ENCODE results near the gene SUGCT.

SUGCT gene

DNA sequence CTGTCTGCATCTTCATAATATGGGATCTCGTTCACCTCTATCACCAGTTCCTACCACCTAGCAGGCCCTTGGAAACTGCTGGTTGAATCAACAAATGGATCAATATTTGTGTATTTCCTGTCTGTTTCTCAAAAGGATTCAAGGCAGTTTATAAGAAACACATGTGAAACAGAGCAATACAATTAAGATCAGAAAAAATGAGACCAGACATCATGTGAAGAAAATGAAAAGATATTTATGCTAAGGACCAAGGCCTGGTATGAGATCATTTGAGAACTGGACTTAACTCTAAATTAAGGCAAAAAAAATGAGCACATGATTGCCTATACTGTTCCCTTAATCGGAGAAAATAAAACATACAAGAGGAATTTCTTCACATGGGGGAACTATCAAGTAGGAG, 589.0 kb downstream of the SUGCT start:
- no peak for DNase-seq (ENCODE audit: low read depth)
- in situ Hi-C loops (cut with HindIII; ENCODE audit: low sequenced_read_pairs): no loop called here
- H3K4me3 ChIP-seq (ENCODE audit: low read depth, low read length): no peak overlapping the region
- TF ChIP-seq, protein P1, sequence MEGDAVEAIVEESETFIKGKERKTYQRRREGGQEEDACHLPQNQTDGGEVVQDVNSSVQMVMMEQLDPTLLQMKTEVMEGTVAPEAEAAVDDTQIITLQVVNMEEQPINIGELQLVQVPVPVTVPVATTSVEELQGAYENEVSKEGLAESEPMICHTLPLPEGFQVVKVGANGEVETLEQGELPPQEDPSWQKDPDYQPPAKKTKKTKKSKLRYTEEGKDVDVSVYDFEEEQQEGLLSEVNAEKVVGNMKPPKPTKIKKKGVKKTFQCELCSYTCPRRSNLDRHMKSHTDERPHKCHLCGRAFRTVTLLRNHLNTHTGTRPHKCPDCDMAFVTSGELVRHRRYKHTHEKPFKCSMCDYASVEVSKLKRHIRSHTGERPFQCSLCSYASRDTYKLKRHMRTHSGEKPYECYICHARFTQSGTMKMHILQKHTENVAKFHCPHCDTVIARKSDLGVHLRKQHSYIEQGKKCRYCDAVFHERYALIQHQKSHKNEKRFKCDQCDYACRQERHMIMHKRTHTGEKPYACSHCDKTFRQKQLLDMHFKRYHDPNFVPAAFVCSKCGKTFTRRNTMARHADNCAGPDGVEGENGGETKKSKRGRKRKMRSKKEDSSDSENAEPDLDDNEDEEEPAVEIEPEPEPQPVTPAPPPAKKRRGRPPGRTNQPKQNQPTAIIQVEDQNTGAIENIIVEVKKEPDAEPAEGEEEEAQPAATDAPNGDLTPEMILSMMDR (IDR thresholded peaks at IDR 0.05; ENCODE audit: low read depth, low read length, missing control alignments): no peak

DNA sequence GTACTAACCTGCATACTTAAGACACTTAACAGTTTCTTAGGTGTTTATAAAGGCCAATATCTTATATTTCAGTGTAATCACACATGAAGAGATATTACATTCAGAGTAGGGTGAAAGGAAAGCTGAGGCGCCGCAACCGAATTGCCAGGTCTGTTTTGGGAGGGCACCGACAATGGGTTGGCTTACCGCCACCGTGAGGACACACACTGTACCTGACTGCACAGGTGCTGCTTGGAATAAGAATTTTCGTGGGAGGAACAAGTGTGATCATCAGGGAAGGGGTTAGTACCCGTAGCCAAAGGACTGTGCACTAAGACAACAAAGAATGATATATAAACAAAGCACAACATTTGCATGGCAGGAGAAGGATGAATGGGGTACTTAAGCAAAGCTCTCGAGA, 591.8 kb downstream of the SUGCT start:
- no peak overlapping the region for H3K4me3 ChIP-seq (ENCODE audit: low read depth, low read length)
- in situ Hi-C loops (cut with HindIII; ENCODE audit: low sequenced_read_pairs): no loop called here
- no peak for DNase-seq (ENCODE audit: low read depth)
- TF ChIP-seq, protein P1 (IDR thresholded peaks at IDR 0.05; ENCODE audit: low read depth, low read length, missing control alignments): no peak

DNA sequence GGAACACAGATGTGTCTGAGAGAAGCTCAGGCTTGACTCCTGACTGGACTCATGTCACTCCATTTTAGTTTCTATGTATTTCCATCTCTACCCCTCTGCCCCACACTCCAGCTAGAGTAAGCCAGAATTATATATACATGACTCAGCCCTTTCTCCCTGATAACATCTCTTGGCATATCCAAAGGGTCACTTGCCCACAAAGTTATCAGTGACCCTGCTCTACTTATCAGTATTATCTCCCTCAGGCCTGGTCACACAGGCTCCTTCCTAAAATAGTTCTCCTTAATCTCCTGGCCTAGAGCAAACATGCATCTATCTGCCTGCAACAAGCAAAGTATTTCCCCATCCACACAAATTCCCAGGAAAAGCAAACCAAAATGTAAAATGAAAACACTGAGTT, 598.3 kb downstream of the SUGCT start:
- no peak for DNase-seq (ENCODE audit: low read depth)
- in situ Hi-C loops (cut with HindIII; ENCODE audit: low sequenced_read_pairs): no loop called here
- TF ChIP-seq, protein P1 (IDR thresholded peaks at IDR 0.05; ENCODE audit: low read depth, low read length, missing control alignments): no peak
- no peak overlapping the region for H3K4me3 ChIP-seq (ENCODE audit: low read depth, low read length)

DNA sequence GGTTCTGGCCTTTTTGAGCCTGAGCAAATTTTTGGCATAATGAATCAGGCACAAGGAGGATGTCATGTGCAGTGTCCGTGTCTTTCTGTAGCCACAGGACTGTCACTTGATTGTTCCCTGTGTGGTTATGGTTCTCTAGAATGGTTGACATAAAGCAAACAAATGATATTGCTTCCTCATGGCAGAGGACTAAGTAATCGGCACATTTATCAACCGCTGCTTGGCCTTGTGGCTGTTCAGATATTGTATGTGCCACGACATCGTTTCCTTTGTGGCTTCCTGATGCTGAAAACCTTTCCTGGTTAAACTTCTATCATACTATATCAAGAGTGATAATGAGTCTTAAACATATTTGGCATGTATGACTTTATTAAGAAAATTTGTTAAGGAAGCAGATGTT, 598.8 kb downstream of the SUGCT start:
- H3K4me3 ChIP-seq (ENCODE audit: low read depth, low read length): no peak overlapping the region
- in situ Hi-C loops (cut with HindIII; ENCODE audit: low sequenced_read_pairs): no loop called here
- no peak for DNase-seq (ENCODE audit: low read depth)
- TF ChIP-seq, protein P1 (IDR thresholded peaks at IDR 0.05; ENCODE audit: low read depth, low read length, missing control alignments): no peak

DNA sequence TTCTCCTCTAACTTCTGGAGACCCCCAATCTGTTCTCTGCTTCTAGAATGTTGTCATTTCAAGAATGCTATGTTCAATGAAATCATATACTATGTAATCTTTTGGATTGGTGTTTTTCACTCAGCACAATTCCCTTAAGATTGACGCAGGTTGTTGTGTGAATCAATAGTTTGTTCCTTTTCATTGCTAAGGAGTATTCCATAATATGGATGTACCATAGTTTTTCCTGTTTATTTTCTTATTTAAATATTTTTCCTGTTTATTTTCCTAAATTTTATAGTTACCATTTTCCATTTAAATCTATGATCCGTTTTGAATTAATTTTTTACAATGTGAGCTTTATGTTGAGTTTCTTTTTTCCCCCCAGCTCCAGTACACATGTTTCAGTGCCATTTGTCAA, 604.5 kb downstream of the SUGCT start:
- DNase-seq (ENCODE audit: low read depth): no peak
- H3K4me3 ChIP-seq (ENCODE audit: low read depth, low read length): no peak overlapping the region
- in situ Hi-C loops (cut with HindIII; ENCODE audit: low sequenced_read_pairs): no loop called here
- TF ChIP-seq, protein P1 (IDR thresholded peaks at IDR 0.05; ENCODE audit: low read depth, low read length, missing control alignments): no peak

DNA sequence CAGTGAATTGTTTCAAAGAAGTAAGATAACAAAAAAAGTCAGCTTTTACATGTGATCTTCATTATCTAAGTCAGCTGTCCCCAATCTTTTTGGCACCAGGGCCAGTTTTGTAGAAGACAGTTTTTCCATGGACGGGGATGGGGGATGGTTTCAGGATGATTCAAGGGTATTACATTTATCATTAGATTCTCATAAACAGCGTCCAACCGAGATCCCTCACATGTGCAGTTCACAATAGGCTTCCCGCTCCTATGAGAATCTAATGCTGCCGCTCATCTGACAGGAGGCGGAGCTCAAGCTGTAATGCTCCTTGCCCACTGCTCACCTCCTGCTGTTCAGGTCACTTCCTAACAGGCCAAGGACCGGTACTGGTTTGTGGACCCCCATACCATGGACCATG, 607.5 kb downstream of the SUGCT start:
- TF ChIP-seq, protein P1 (IDR thresholded peaks at IDR 0.05; ENCODE audit: low read depth, low read length, missing control alignments): no peak
- in situ Hi-C loops (cut with HindIII; ENCODE audit: low sequenced_read_pairs): no loop called here
- H3K4me3 ChIP-seq (ENCODE audit: low read depth, low read length): no peak overlapping the region
- no peak for DNase-seq (ENCODE audit: low read depth)

All from astrocyte of the cerebellum (primary cell).